ENCODE measurements around the gene CLEC20A. TPM values are rescaled to one million over a fixed set of nuclear protein-coding genes. Genes with fewer than 3 reads are reported as not detected.

The CLEC20A gene
- total and polyA plus RNA-seq, 2 of the 8 experiments (the other 6 are each of a cell fraction or from before 2014, with no cell fraction given) = not detected

GRCh38 chr1:178532392-178532791 is 35.6 kb upstream of the CLEC20A start:
- Histone ChIP-seq H4K5ac (ENCODE audit: insufficient read length, low read depth, low read length) (no peak overlapping the region), H3K23me2 (ENCODE audit: low read depth, low read length) (no peaks in the 10 kb centered on the region), H3K79me2 (ENCODE audit: control insufficient read depth in 1 of 2, insufficient read depth in 2 of 2, low read length in 2 of 2) (no peaks in the 10 kb centered on the region), H2AK5ac (ENCODE audit: low read depth, low read length) (no peak overlapping the region), H3K23ac (ENCODE audit: insufficient read length) (no peak overlapping the region), H3K4me1 (replicated peaks in 1 of 4; ENCODE audit: control insufficient read depth in 3 of 4, insufficient read depth in 4 of 4, low read length in 3 of 4) (peaks cover 0 to 2% (median under 1%) of the 10 kb centered on the region in 4 experiments; a peak in 1 of 7 replicates), H3K9me3 (ENCODE audit: insufficient read depth in 2 of 2, low read depth in 1 of 2, low read length in 1 of 2) (no peaks in the 10 kb centered on the region), H2BK12ac (ENCODE audit: low read depth, low read length) (no peak overlapping the region), H3K27me3 (replicated peaks in 1 of 4; ENCODE audit: control insufficient read depth in 3 of 4, extremely low read depth in 1 of 4, insufficient read depth in 3 of 4, low read length in 3 of 4) (no peaks in the 10 kb centered on the region; a peak in 1 of 7 replicates), H2BK20ac (ENCODE audit: low read length) (no peak overlapping the region), H3K56ac (replicated peaks; ENCODE audit: insufficient read length, low read depth, low read length) (no peak overlapping the region), H4K91ac (replicated peaks; ENCODE audit: insufficient read length, low read length) (no peak overlapping the region), H2AFZ (ENCODE audit: low read length) (peak overlapping the region; percentile 99), H2BK5ac (ENCODE audit: low read depth, low read length) (no peak overlapping the region), H3K4me2 (ENCODE audit: insufficient read depth in 1 of 2, low read depth in 2 of 2, low read length in 2 of 2) (peak overlapping the region in 1 of 2 experiments; percentile 41; a peak in 1 of 4 replicates), H3K14ac (ENCODE audit: insufficient read length) (no peak overlapping the region), H2BK15ac (ENCODE audit: low read length) (no peak overlapping the region), H3K79me1 (ENCODE audit: low read depth, low read length) (no peaks in the 10 kb centered on the region), H4K20me1 (replicated peaks in 1 of 2; ENCODE audit: control insufficient read depth in 1 of 2, insufficient read depth in 2 of 2, low read length in 2 of 2) (no peaks in the 10 kb centered on the region), H3K27ac (ENCODE audit: low read depth, low read length) (no peak overlapping the region), H3K4me3 (ENCODE audit: extremely low read depth in 1 of 4, insufficient read depth in 2 of 4, low read depth in 3 of 4, low read length in 4 of 4) (no peak overlapping the region; a peak in 1 of 8 replicates), H3K4ac (replicated peaks; ENCODE audit: insufficient read length, low read depth, low read length) (no peak overlapping the region), H3K9ac (replicated peaks in 1 of 4; ENCODE audit: extremely low read depth in 1 of 4, low read depth in 3 of 4, low read length in 3 of 4) (no peak overlapping the region), H4K8ac (ENCODE audit: extremely low read depth, insufficient read depth, low read length) (no peak overlapping the region), H3K36me3 (ENCODE audit: control insufficient read depth in 2 of 4, insufficient read depth in 4 of 4, low read length in 3 of 4) (no peaks in the 10 kb centered on the region), H2BK120ac (replicated peaks; ENCODE audit: low read depth, low read length) (no peak overlapping the region), H3K18ac (ENCODE audit: extremely low read depth, low read length) (no peak overlapping the region)
- peak; percentile 54 to 94 for DNase-seq (ENCODE audit: low read depth in 1 of 2, low spot score in 2 of 2)
- 24% methylated on average over 13 of the region's 13 CpGs; no CpG with 5 or more reads in 1 of the 2 experiments for WGBS, 2 experiments (ENCODE audit: extremely low coverage in 1 of 2, insufficient coverage in 1 of 2, insufficient read length in 1 of 2, insufficient replicate concordance in 2 of 2, low coverage in 1 of 2, low lambda C conversion rate in 2 of 2, missing lambda C conversion rate in 1 of 2)
- ChIA-PET CTCF (ENCODE audit: partially characterized antibody) (interaction anchor here (0.6 to 16.8 kb wide), 22 partner anchors 7 to 631 kb away, joined by 3 to 238 read pairs (median 3); no protein-coding TSS in a partner anchor), POLR2A (ENCODE audit: partially characterized antibody) (interaction anchor here (0.6 kb wide), 1 partner anchor 471 kb away, joined by 3 read pairs; no protein-coding TSS in a partner anchor)
- FAIRE-seq = peak; percentile 95
- TF ChIP-seq SIN3A (conservative IDR thresholded peaks at IDR 0.05 in 1 of 2, IDR thresholded peaks at IDR 0.05 in 1 of 2; ENCODE audit: low read depth in 1 of 2, low read length in 2 of 2) (0 out of 4 replicates have a peak, but pooled peaks of 1 of the 2 experiments have one; percentile 60), KDM4A (IDR thresholded peaks at IDR 0.05; ENCODE audit: low read depth, low read length, severe bottlenecking) (no peak), FOSL1 (IDR thresholded peaks at IDR 0.05; ENCODE audit: insufficient read depth, low read depth, low read length) (no peak), CTBP2 (IDR thresholded peaks at IDR 0.05; ENCODE audit: borderline replicate concordance, insufficient read depth, insufficient read length, low read length) (no peak), RAD21 (IDR thresholded peaks at IDR 0.05 in 1 of 2, conservative IDR thresholded peaks at IDR 0.05 in 1 of 2; ENCODE audit: low read depth in 2 of 2, low read length in 2 of 2) (peak; percentile 96 to 97), EP300 (IDR thresholded peaks at IDR 0.05; ENCODE audit: borderline replicate concordance in 1 of 2, low read depth in 2 of 2, low read length in 2 of 2) (no peak), TCF12 (IDR thresholded peaks at IDR 0.05; ENCODE audit: low read depth, low read length) (no peak), SP2 (IDR thresholded peaks at IDR 0.05; ENCODE audit: low read length) (no peak), CBX5 (IDR thresholded peaks at IDR 0.05; ENCODE audit: low read depth, low read length) (no peak), GABPA (IDR thresholded peaks at IDR 0.05; ENCODE audit: borderline replicate concordance, insufficient read depth, low read length) (no peak), YY1 (IDR thresholded peaks at IDR 0.05; ENCODE audit: low read depth, low read length) (0 out of 2 replicates have a peak, but pooled peaks have one; percentile 18), SRF (IDR thresholded peaks at IDR 0.05; ENCODE audit: low read depth, low read length) (no peak)

Data from H1 (cell line).